Lower lobe of right lung (tissue), 2 donors: Measurements from ENCODE around the gene NME3. TPM values are rescaled to one million over a fixed set of nuclear protein-coding genes. Genes with fewer than 3 reads are reported as not detected.

Experiments used
- ATAC-seq, 2 donors: fragments of 200-7000 bp; cut with Tn5 transposase; one replicate each; pipeline ENCODE4 v1.9.1; 2020 to 2022; ENCODE audit warnings: mild to moderate bottlenecking in 2 of 2, moderate library complexity in 2 of 2
- DNase-seq: peaks from one replicate; pipeline ENCODE4 v3.0.0-alpha.2; 2020
- H3K27ac ChIP-seq: fragments of 200-600 bp; one replicate; pipeline ENCODE4 v1.8.0; 2022
- H3K27me3 ChIP-seq: fragments of 200-600 bp; one replicate; pipeline ENCODE4 v1.8.0; 2022; ENCODE audit warnings: low read depth
- H3K36me3 ChIP-seq: fragments of 200-600 bp; one replicate; pipeline ENCODE4 v1.8.0; 2022; ENCODE audit warnings: mild to moderate bottlenecking
- H3K4me1 ChIP-seq: fragments of 200-600 bp; one replicate; pipeline ENCODE4 v1.8.0; 2022
- H3K4me3 ChIP-seq: fragments of 200-600 bp; one replicate; pipeline ENCODE4 v1.8.0; 2022; ENCODE audit warnings: mild to moderate bottlenecking
- H3K9me3 ChIP-seq: fragments of 200-600 bp; one replicate; pipeline ENCODE4 v1.8.0; 2022
- intact Hi-C: fragments of 100-400 bp; cut with DNase I; formaldehyde crosslinking; loops from one replicate; pipeline ENCODE4 v1.11.0; 2022
- total RNA-seq: library from RNA; stranded (reverse); fragmentation: NEBNext Ultra II Directional; extraction: Animal tissue kit (Norgen Biotek cat#: 25700); gene quantifications from one replicate; pipeline ENCODE4 v1.2.1, GENCODE V29; 2021
- TF ChIP-seq, protein P1 (sequence below): fragments of 200-600 bp; IDR thresholded peaks from one replicate; pipeline ENCODE4 v1.8.0; 2022; ENCODE audit warnings: antibody characterized with exemption, mild to moderate bottlenecking
- donor health status: DM: no; HTN: yes; CAD: no; lungs with severe emphysema.

Gene NME3
- total RNA-seq, 1 donor from 2014 or later: 56.5 TPM

DNA sequence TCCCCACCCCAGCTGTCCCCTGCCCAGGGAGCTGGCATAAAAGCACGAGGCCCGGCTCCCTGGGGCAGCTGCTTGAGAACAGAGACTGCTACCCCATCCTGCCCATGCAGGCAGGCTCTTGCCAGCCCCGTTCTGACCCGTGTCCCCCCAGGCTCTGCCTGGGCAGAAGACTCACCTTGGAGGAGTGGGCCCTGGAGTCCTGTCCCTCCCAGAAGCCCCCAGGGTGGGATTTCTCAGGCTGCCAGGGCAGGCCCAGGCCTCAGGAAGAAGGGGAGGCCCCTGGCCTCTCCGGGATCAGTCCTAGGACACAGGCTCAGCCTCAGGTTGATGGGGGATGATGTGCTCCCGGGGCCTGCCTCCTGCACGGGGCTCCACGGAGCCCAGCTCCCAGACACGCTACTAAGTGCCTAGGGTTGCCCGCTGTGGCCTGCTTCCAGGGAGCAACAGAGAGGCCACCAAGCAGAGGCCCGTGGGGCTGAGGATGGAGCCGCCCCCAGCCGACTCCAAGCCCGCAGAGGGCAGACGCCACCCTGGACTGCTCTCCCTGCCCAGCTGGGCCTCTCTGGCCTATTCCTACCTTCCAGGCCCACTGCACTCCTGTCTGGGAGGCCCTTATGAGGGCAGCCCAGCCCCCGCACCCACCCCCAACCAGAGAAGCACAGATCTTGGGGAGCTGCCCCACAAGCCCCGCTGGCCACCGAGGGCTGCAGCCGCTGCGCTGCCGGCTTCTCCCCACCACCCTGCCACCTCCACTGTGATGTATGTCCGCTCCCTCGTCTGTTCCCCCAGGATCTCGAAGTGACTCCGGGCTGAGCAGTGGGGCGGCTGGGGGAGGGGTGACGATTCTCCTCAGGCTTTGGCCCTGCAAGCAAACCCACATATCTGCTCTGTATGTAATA lies 1.7 kb downstream of the NME3 start:
- Histone ChIP-seq H3K4me1 (peaks cover 32% of the 10 kb centered on the region), H3K4me3 (peak overlapping the region; percentile 98), H3K36me3 (peaks cover 54% of the 10 kb centered on the region), H3K27me3 (no peaks in the 10 kb centered on the region), H3K27ac (peak overlapping the region; percentile 94), H3K9me3 (no peaks in the 10 kb centered on the region)
- ATAC-seq (no peak), DNase-seq (no peak)
- TF ChIP-seq, protein P1, sequence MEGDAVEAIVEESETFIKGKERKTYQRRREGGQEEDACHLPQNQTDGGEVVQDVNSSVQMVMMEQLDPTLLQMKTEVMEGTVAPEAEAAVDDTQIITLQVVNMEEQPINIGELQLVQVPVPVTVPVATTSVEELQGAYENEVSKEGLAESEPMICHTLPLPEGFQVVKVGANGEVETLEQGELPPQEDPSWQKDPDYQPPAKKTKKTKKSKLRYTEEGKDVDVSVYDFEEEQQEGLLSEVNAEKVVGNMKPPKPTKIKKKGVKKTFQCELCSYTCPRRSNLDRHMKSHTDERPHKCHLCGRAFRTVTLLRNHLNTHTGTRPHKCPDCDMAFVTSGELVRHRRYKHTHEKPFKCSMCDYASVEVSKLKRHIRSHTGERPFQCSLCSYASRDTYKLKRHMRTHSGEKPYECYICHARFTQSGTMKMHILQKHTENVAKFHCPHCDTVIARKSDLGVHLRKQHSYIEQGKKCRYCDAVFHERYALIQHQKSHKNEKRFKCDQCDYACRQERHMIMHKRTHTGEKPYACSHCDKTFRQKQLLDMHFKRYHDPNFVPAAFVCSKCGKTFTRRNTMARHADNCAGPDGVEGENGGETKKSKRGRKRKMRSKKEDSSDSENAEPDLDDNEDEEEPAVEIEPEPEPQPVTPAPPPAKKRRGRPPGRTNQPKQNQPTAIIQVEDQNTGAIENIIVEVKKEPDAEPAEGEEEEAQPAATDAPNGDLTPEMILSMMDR: no peak
- intact Hi-C loops: no loop called here

DNA sequence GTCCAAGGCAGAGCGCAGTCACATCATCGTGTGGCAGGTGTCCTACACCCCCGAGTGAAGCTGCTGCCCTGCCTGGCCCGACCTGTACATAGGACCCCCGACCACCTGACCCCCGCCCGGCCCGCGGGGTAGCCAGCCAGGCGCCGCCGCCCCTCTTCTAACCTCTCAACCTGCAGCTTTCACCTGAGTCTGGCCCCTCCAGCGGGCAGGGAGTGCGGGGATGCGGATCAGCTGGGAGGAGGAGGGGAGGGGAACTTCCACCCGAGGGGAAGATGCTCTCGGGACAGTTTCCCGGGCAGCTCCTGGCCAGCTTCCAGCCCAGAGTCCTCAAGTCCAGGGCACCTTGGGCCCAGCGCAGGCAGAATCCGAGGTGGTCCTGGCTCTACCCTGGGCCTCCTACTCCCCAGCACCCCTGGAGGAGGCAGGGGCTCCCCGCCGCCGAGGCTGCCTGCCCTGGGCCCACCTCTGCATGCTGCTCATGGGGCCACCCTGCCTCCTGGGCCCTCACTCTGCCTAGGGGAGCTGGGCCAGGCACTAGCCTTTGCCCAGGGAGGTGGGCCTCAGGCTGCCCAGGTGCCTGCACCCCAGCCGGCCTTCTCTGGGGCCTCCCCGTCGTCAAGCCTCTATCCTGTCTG lies 2.5 kb downstream of the NME3 start:
- H3K4me1 ChIP-seq: peaks cover 24% of the 10 kb centered on the region
- DNase-seq (no peak), ATAC-seq (no peak)
- no peak overlapping the region for H3K27ac ChIP-seq
- H3K4me3 ChIP-seq: no peak overlapping the region
- peaks cover 62% of the 10 kb centered on the region for H3K36me3 ChIP-seq
- no peaks in the 10 kb centered on the region for H3K9me3 ChIP-seq
- intact Hi-C loops: no loop called here
- TF ChIP-seq, protein P1: no peak
- H3K27me3 ChIP-seq: no peaks in the 10 kb centered on the region

- DNase-seq (no peak), ATAC-seq (no peak)
- TF ChIP-seq, protein P1: no peak
- H3K9me3 ChIP-seq: no peaks in the 10 kb centered on the region
- no peaks in the 10 kb centered on the region for H3K27me3 ChIP-seq
- peaks cover 20% of the 10 kb centered on the region for H3K4me1 ChIP-seq
- H3K27ac ChIP-seq: no peak overlapping the region
- intact Hi-C loops: no loop called here
- H3K36me3 ChIP-seq: peaks cover 66% of the 10 kb centered on the region
- no peak overlapping the region for H3K4me3 ChIP-seq
These were observed 3.1 kb downstream of the NME3 start for GRCh38 chr16:1768061-1768766.

DNA sequence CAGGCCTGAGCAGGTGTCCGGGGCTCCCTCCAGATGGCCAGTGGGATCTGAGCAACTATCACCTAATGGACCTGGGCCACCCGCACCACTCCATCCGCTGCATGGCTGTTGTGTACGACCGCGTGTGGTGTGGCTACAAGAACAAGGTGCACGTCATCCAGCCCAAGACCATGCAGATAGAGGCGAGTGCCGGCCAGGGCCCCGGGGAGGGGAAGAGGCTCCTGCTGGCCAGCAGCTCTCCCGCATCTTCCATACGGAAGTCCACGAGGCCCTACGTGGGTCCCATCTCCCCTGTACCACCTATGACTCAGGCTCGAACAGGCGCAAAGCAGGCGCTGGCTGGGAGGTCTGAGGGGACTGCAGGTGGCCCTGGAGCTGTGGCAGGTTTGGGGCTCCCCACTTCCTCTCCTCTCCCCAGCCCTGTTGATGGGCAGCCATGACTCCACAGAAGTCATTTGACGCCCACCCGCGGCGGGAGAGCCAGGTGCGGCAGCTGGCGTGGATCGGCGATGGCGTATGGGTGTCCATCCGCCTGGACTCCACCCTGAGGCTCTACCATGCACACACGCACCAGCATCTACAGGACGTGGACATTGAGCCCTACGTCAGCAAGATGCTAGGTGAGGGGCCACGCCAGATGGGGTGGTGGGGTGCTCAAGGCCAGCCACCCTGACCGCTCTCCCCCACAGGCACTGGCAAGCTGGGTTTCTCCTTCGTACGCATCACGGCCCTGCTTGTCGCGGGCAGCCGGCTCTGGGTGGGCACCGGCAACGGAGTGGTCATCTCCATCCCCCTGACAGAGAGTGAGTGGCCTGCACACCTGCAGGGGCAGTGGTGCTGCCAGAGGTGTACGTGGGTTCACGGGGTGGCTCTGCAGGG lies 4.0 kb downstream of the NME3 start:
- Histone ChIP-seq H3K27me3 (no peaks in the 10 kb centered on the region), H3K36me3 (peaks cover 74% of the 10 kb centered on the region), H3K9me3 (no peaks in the 10 kb centered on the region), H3K4me3 (no peak overlapping the region), H3K27ac (no peak overlapping the region), H3K4me1 (peaks cover 19% of the 10 kb centered on the region)
- intact Hi-C loops: no loop called here
- DNase-seq: no peak
- TF ChIP-seq, protein P1: no peak
- no peak for ATAC-seq

DNA sequence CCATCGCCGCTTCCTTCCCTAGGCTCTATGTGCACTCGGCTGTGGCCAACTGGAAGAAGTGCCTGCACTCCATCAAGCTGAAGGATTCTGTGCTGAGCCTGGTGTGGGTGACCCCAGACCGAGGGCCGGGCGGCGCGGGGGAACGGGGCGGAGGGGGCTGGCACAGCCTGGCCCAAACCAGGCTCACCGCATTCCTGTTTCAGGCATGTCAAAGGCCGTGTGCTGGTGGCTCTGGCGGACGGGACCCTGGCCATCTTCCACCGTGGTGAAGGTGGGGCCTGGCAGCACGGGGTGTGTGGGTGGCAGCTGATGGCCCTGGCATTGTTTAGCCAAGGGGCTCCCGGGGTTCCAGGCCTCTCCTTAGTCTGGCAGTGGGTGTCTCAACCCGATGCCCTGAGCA lies 4.6 kb downstream of the NME3 start:
- H3K4me1 ChIP-seq: peaks cover 12% of the 10 kb centered on the region
- H3K4me3 ChIP-seq: no peak overlapping the region
- no peaks in the 10 kb centered on the region for H3K9me3 ChIP-seq
- no peak for ATAC-seq
- peaks cover 81% of the 10 kb centered on the region for H3K36me3 ChIP-seq
- no peak for DNase-seq
- intact Hi-C loops: no loop called here
- TF ChIP-seq, protein P1: no peak
- no peaks in the 10 kb centered on the region for H3K27me3 ChIP-seq
- no peak overlapping the region for H3K27ac ChIP-seq
